ENCODE data around the gene ADGRA1. TPM values are rescaled to one million over a fixed set of nuclear protein-coding genes. Genes with fewer than 3 reads are reported as not detected.

ADGRA1 gene
- total RNA-seq, 5 donors from 2014 or later (not counting 1 experiment from before 2014, with no cell fraction given): not detected

DNA sequence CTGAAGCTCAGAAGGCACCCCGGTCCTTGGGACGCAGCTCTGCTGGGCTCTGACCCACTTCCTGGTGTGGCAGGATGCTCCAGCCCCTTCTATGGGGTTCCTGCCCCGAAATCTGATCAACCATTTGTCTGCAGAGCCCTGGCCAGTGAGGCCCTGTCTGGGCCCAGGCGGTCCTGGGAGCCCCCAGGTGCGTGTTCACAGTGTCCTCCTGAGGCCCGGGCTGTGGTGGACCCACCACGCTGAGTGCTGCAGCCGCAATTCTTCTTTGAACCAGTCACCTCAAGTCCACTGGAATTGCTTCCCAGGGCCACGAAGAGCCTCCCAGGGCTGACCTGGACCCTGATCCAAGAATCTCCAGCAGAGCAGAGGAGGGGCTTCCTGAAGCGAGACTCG lies 91.4 kb downstream of the ADGRA1 start:
- H3K27ac ChIP-seq (ENCODE audit: low read length): no peak overlapping the region
- POLR2A ChIA-PET: no interaction called here
- no peaks in the 10 kb centered on the region for H3K4me1 ChIP-seq (ENCODE audit: control insufficient read depth in 1 of 2, extremely low read depth in 1 of 2, insufficient read depth in 2 of 2, low read length in 2 of 2)
- Mint-ChIP-seq H3K4me1 (no peaks in the 10 kb centered on the region), H3K9me3 (peaks cover 0 to 17% (median 3%) of the 10 kb centered on the region in 3 donors), H3K27ac (no peak overlapping the region), H3K36me3 (no peaks in the 10 kb centered on the region), H3K4me3 (no peak overlapping the region), H3K27me3 (peaks cover 5 to 11% of the 10 kb centered on the region in 2 donors)
- ATAC-seq (replicated peaks in 1 of 4) (no peak), DNase-seq (no peak)
- CTCF ChIA-PET: no interaction called here
- no peaks in the 10 kb centered on the region for H3K36me3 ChIP-seq (ENCODE audit: control insufficient read depth in 2 of 2, extremely low read depth in 1 of 2, insufficient read depth in 1 of 2, low read length in 1 of 2)
- peaks cover 0 to 37% of the 10 kb centered on the region in 2 experiments for H3K27me3 ChIP-seq (replicated peaks in 1 of 2; ENCODE audit: control insufficient read depth in 2 of 2, extremely low read depth in 1 of 2, insufficient read depth in 2 of 2, low read length in 1 of 2)
- H3K4me3 ChIP-seq (ENCODE audit: control insufficient read depth in 1 of 2, extremely low read depth in 1 of 2, low read length in 1 of 2): no peak overlapping the region
- H3K9me3 ChIP-seq: no peaks in the 10 kb centered on the region
- 82% methylated on average over 9 of the region's 11 CpGs for WGBS (ENCODE audit: insufficient coverage)

- no peak overlapping the region for H3K4me3 Mint-ChIP-seq
- Histone ChIP-seq H3K27ac (ENCODE audit: low read length) (no peak overlapping the region), H3K27me3 (replicated peaks in 1 of 2; ENCODE audit: control insufficient read depth in 2 of 2, extremely low read depth in 1 of 2, insufficient read depth in 2 of 2, low read length in 1 of 2) (peaks cover 0 to 34% of the 10 kb centered on the region in 2 experiments), H3K9me3 (no peaks in the 10 kb centered on the region), H3K36me3 (ENCODE audit: control insufficient read depth in 2 of 2, extremely low read depth in 1 of 2, insufficient read depth in 1 of 2, low read length in 1 of 2) (no peaks in the 10 kb centered on the region), H3K4me1 (ENCODE audit: control insufficient read depth in 1 of 2, extremely low read depth in 1 of 2, insufficient read depth in 2 of 2, low read length in 2 of 2) (no peaks in the 10 kb centered on the region), H3K4me3 (ENCODE audit: control insufficient read depth in 1 of 2, extremely low read depth in 1 of 2, low read length in 1 of 2) (no peak overlapping the region)
- H3K9me3 Mint-ChIP-seq: peaks cover 0 to 12% (median 3%) of the 10 kb centered on the region in 3 donors
- no peak for ATAC-seq (replicated peaks in 1 of 4)
- peaks cover 2 to 8% of the 10 kb centered on the region in 2 donors for H3K27me3 Mint-ChIP-seq
- H3K4me1 Mint-ChIP-seq: no peaks in the 10 kb centered on the region
- POLR2A ChIA-PET: interaction anchor here in 1 of 2 donors (0.5 kb wide), 1 partner anchor 211 kb away, joined by 3 read pairs; no protein-coding TSS in a partner anchor
- no peak overlapping the region for H3K27ac Mint-ChIP-seq
- WGBS (ENCODE audit: insufficient coverage): 79% methylated on average over 26 of the region's 26 CpGs
- H3K36me3 Mint-ChIP-seq: no peaks in the 10 kb centered on the region
- no peak for DNase-seq
- CTCF ChIA-PET: no interaction called here
Measured at GRCh38 chr10:133179651-133180050, 91.9 kb downstream of the ADGRA1 start.

DNA sequence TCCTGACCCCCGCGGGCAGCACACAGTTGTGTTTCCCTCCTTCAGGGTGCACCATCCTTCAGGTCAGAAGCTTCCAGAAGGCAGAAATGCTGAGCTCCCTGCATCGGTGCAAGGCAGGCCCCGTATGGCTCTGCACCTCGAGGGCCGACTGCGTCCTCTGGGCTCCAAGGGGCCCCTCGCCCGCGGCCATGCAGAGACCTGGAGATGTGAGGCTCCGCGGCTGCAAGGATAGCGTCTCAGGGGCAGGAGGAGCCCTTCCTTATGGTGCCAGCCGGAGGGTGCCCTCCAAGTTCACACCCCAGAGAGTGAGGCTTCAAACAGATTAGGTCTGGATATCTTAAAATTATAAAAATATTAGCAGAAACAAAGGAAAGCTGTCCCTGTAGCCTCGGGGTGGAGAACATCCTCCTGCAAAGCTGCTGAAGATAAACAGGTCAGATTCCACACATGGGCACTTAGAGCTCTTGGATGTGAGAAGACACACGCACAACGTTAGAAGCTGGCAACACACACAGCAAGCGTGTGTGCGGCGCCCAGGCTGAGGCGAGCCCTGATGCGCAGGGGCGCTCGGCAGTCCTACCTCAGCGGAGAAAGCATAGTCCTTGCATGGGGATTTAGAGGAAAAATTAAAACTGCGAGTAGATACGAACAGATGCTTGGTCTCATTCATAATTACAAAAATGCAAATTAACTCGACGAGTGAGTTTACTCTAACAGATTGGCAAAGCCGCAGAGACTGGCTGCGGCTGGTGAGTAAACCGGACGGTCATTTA lies 92.7 kb downstream of the ADGRA1 start:
- H3K9me3 Mint-ChIP-seq: peaks cover 0 to 11% (median 3%) of the 10 kb centered on the region in 3 donors
- no peak overlapping the region for H3K4me3 Mint-ChIP-seq
- no peak overlapping the region for H3K27ac Mint-ChIP-seq
- Histone ChIP-seq H3K9me3 (no peaks in the 10 kb centered on the region), H3K27me3 (replicated peaks in 1 of 2; ENCODE audit: control insufficient read depth in 2 of 2, extremely low read depth in 1 of 2, insufficient read depth in 2 of 2, low read length in 1 of 2) (peaks cover 0 to 35% of the 10 kb centered on the region in 2 experiments), H3K27ac (ENCODE audit: low read length) (no peak overlapping the region), H3K36me3 (ENCODE audit: control insufficient read depth in 2 of 2, extremely low read depth in 1 of 2, insufficient read depth in 1 of 2, low read length in 1 of 2) (no peaks in the 10 kb centered on the region), H3K4me3 (ENCODE audit: control insufficient read depth in 1 of 2, extremely low read depth in 1 of 2, low read length in 1 of 2) (no peak overlapping the region), H3K4me1 (ENCODE audit: control insufficient read depth in 1 of 2, extremely low read depth in 1 of 2, insufficient read depth in 2 of 2, low read length in 2 of 2) (no peaks in the 10 kb centered on the region)
- CTCF ChIA-PET: no interaction called here
- no peaks in the 10 kb centered on the region for H3K4me1 Mint-ChIP-seq
- H3K27me3 Mint-ChIP-seq: peaks cover 0 to 8% of the 10 kb centered on the region in 2 donors
- 91% methylated on average over 28 of the region's 33 CpGs for WGBS (ENCODE audit: insufficient coverage)
- POLR2A ChIA-PET: interaction anchor here in 1 of 2 donors (0.5 kb wide), 1 partner anchor 212 kb away, joined by 3 read pairs; no protein-coding TSS in a partner anchor
- no peaks in the 10 kb centered on the region for H3K36me3 Mint-ChIP-seq
- ATAC-seq (replicated peaks in 1 of 4) (no peak), DNase-seq (no peak)

DNA sequence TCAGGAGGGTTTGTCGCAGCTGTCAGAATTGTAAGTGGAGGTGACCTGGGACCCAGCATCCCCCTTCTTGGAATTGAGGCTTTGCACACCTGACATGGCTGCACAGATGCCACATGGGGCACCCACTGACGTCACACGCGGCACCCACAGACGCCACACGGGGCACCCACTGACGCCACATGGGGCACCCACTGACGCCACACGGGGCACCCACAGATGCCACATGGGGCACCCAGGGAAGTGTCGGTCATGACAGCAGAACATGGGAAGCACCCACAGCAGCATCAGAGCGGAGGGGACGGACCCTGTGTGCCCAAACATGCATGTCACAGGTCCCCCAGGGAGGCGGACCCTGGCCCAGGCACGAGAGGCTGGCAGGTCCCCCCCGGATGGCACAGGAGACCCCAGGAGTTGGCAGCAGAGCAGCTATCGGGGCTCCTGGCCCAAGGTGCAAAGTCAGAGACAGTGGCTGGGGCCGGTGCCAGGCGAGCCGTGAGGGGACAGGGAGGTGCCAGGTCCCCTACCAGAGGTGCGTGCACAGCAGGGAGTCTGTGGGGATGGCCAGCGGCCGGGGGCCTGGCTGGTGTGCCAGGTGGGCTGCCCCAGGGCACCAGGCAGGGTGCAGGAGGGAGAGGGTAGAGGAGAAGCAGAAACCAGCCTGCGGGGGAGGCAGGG lies 93.4 kb downstream of the ADGRA1 start:
- H3K27me3 Mint-ChIP-seq: peaks cover 0 to 8% of the 10 kb centered on the region in 2 donors

More for the DNA sequence above, 93.4 kb downstream of the ADGRA1 start:
- H3K4me3 Mint-ChIP-seq: no peak overlapping the region
- no peaks in the 10 kb centered on the region for H3K4me1 Mint-ChIP-seq
- H3K9me3 ChIP-seq: no peaks in the 10 kb centered on the region
- H3K36me3 ChIP-seq (ENCODE audit: control insufficient read depth in 2 of 2, extremely low read depth in 1 of 2, insufficient read depth in 1 of 2, low read length in 1 of 2): no peaks in the 10 kb centered on the region
- CTCF ChIA-PET: no interaction called here
- H3K27ac ChIP-seq (ENCODE audit: low read length): no peak overlapping the region
- peaks cover 0 to 38% of the 10 kb centered on the region in 2 experiments for H3K27me3 ChIP-seq (replicated peaks in 1 of 2; ENCODE audit: control insufficient read depth in 2 of 2, extremely low read depth in 1 of 2, insufficient read depth in 2 of 2, low read length in 1 of 2)
- no peak overlapping the region for H3K27ac Mint-ChIP-seq
- POLR2A ChIA-PET: no interaction called here
- peaks cover 0 to 11% (median 3%) of the 10 kb centered on the region in 3 donors for H3K9me3 Mint-ChIP-seq
- no peaks in the 10 kb centered on the region for H3K36me3 Mint-ChIP-seq
- DNase-seq: no peak
- no peaks in the 10 kb centered on the region for H3K4me1 ChIP-seq (ENCODE audit: control insufficient read depth in 1 of 2, extremely low read depth in 1 of 2, insufficient read depth in 2 of 2, low read length in 2 of 2)
- 82% methylated on average over 23 of the region's 23 CpGs for WGBS (ENCODE audit: insufficient coverage)
- H3K4me3 ChIP-seq (ENCODE audit: control insufficient read depth in 1 of 2, extremely low read depth in 1 of 2, low read length in 1 of 2): no peak overlapping the region
- ATAC-seq (replicated peaks in 1 of 4): no peak

Other genes starting within 250 kb of the ADGRA1 start
- gene CFAP46, start 145.4 kb upstream of the ADGRA1 start, total RNA-seq: not detected
- gene KNDC1, start 72.3 kb downstream of the ADGRA1 start, total RNA-seq: 1 to 10 TPM in 1 of 5 donors, under 1 TPM in 4; 0.09 to 1.2 (median 0.35) TPM
- under 1 TPM in 1 of 5 donors, not detected in 4; 0.23 TPM for gene UTF1, start 142.3 kb downstream of the ADGRA1 start, total RNA-seq
- gene VENTX, start 149.9 kb downstream of the ADGRA1 start, total RNA-seq: under 1 TPM in 3 of 5 donors, not detected in 2; 0.12 to 0.13 (median 0.12) TPM
- gene ADAM8, start 188.9 kb downstream of the ADGRA1 start, total RNA-seq: 100 to 1,000 TPM in 3 of 5 donors, 10 to 100 TPM in 2; 80.5 to 142 (median 107) TPM
- gene TUBGCP2, start 220.9 kb downstream of the ADGRA1 start, total RNA-seq: 10 to 100 TPM; 64.5 to 80.8 (median 72.7) TPM
- gene ZNF511, start 221.0 kb downstream of the ADGRA1 start, total RNA-seq: 10 to 100 TPM; 35.2 to 44.7 (median 36.8) TPM
- 1 to 10 TPM in 4 of 5 donors, under 1 TPM in 1; 0.68 to 5.1 (median 3.6) TPM for gene CALY, start 249.0 kb downstream of the ADGRA1 start, total RNA-seq